Smooth muscle cell (in vitro differentiated cells): ENCODE measurements around the gene MALSU1. TPM values are rescaled to one million over a fixed set of nuclear protein-coding genes. Genes with fewer than 3 reads are reported as not detected.

ENCODE experiments used
- DNase-seq: peaks from one replicate; lab custom pipeline; 2025; ENCODE audit not compliant: unreplicated experiment; lab: John Stamatoyannopoulos, UW
- H2AFZ ChIP-seq: fragments of 200-600 bp; sonication (generic); 2 replicates; pipeline ENCODE4 v1.6.0; 2016; ENCODE audit warnings: antibody characterized with exemption, low read depth, mild to moderate bottlenecking
- H3F3A ChIP-seq: fragments of 200-600 bp; sonication (generic); 2 replicates; pipeline ENCODE4 v1.6.0; 2017; ENCODE audit warnings: antibody characterized with exemption, low read depth
- H3K27ac ChIP-seq: fragments of 200-600 bp; sonication (generic); 2 replicates; pipeline ENCODE4 v1.5.1; 2016; ENCODE audit warnings: low read depth, mild to moderate bottlenecking
- H3K27me3 ChIP-seq: fragments of 200-600 bp; sonication (generic); 2 replicates; pipeline ENCODE4 v1.6.1; 2016; ENCODE audit warnings: low read depth, mild to moderate bottlenecking
- H3K36me3 ChIP-seq: fragments of 200-600 bp; sonication (generic); 2 replicates; pipeline ENCODE4 v1.5.1; 2016; ENCODE audit warnings: low read depth
- H3K4me1 ChIP-seq: fragments of 200-600 bp; sonication (generic); 2 replicates; pipeline ENCODE4 v1.5.1; 2016; ENCODE audit warnings: low read depth
- H3K4me2 ChIP-seq: fragments of 200-600 bp; sonication (generic); 2 replicates; pipeline ENCODE4 v1.6.0; 2016; ENCODE audit warnings: mild to moderate bottlenecking
- H3K4me3 ChIP-seq: fragments of 200-600 bp; sonication (generic); 2 replicates; pipeline ENCODE4 v1.5.1; 2016; ENCODE audit warnings: mild to moderate bottlenecking
- H3K79me2 ChIP-seq: fragments of 200-600 bp; sonication (generic); 2 replicates; pipeline ENCODE4 v1.6.0; 2016; ENCODE audit warnings: low read depth, mild to moderate bottlenecking
- H3K9ac ChIP-seq: fragments of 200-600 bp; sonication (generic); 2 replicates; pipeline ENCODE4 v1.6.0; 2016; ENCODE audit warnings: low read depth
- H3K9me3 ChIP-seq: fragments of 200-600 bp; sonication (generic); replicated peaks from 2 replicates; pipeline ENCODE4 v1.5.1; 2016; ENCODE audit warnings: low read depth
- H4K20me1 ChIP-seq: fragments of 200-600 bp; sonication (generic); 2 replicates; pipeline ENCODE4 v1.6.0; 2016; ENCODE audit warnings: low read depth
- CTCF ChIP-seq: fragments of 200-600 bp; sonication (generic); IDR thresholded peaks from 2 replicates; pipeline ENCODE4 v1.5.1; 2017; ENCODE audit warnings: borderline replicate concordance, mild to moderate bottlenecking, antibody characterized with exemption; ENCODE audit not compliant: insufficient read depth, poor library complexity, severe bottlenecking
- WGBS: methylation state at CpG from one replicate; pipeline ENCODE4 v1.1.7; 2016; ENCODE audit warnings: low lambda C conversion rate; 5-methylcytosine and 5-hydroxymethylcytosine counted together
- polyA plus RNA-seq: library from polyadenylated mRNA; unstranded; fragments of >200 nt; fragmentation: Nextera tagmentation; extraction: Ambion mirVana; gene quantifications from 2 replicates; pipeline ENCODE4 v1.2.1, GENCODE V29; 2016
- total RNA-seq: library from RNA; depleted of rRNA; stranded (reverse); fragments of >200 nt; gene quantifications from 2 replicates; pipeline ENCODE4 v1.2.3, GENCODE V29; 2014

Gene MALSU1
- total and polyA plus RNA-seq, 2 experiments from 2014 or later: 89.8 to 107 TPM

- Histone ChIP-seq H3K4me3 (no peak overlapping the region), H3K79me2 (no peaks in the 10 kb centered on the region), H3K9ac (no peak overlapping the region), H4K20me1 (no peaks in the 10 kb centered on the region), H3K36me3 (no peaks in the 10 kb centered on the region), H3K4me2 (no peak overlapping the region), H3F3A (peaks cover 11% of the 10 kb centered on the region), H3K27me3 (no peaks in the 10 kb centered on the region), H3K27ac (no peak overlapping the region), H3K9me3 (no peaks in the 10 kb centered on the region), H2AFZ (no peak overlapping the region), H3K4me1 (peaks cover 6% of the 10 kb centered on the region)
- no peak for TF ChIP-seq CTCF
- DNase-seq: no peak
- 89% methylated on average over 3 of the region's 3 CpGs for WGBS
Observed at GRCh38 chr7:23276947-23277346, 22.2 kb upstream of the MALSU1 start.

- no peaks in the 10 kb centered on the region for H3K36me3 ChIP-seq
- peak; percentile 71 for TF ChIP-seq CTCF
- no peak overlapping the region for H3K4me3 ChIP-seq
- no peak overlapping the region for H3K4me2 ChIP-seq
- no peak overlapping the region for H2AFZ ChIP-seq
- H3K9ac ChIP-seq: no peak overlapping the region
- no peak overlapping the region for H3K27ac ChIP-seq
- H3K9me3 ChIP-seq: no peaks in the 10 kb centered on the region
- no peak for DNase-seq
- peaks cover 6% of the 10 kb centered on the region for H3K4me1 ChIP-seq
- no peaks in the 10 kb centered on the region for H3K27me3 ChIP-seq
- no peaks in the 10 kb centered on the region for H3K79me2 ChIP-seq
- WGBS: 37% methylated on average over 6 of the region's 6 CpGs
- H4K20me1 ChIP-seq: no peaks in the 10 kb centered on the region
- H3F3A ChIP-seq: peaks cover 8% of the 10 kb centered on the region
Observed at GRCh38 chr7:23277359-23277989, 21.7 kb upstream of the MALSU1 start.

- H3K4me3 ChIP-seq: no peak overlapping the region
- H3K9ac ChIP-seq: no peak overlapping the region
- no peaks in the 10 kb centered on the region for H3K9me3 ChIP-seq
- H3K36me3 ChIP-seq: no peaks in the 10 kb centered on the region
- no peaks in the 10 kb centered on the region for H4K20me1 ChIP-seq
- no peak for TF ChIP-seq CTCF
- no peaks in the 10 kb centered on the region for H3K79me2 ChIP-seq
- WGBS: 90% methylated on average over 2 of the region's 2 CpGs
- no peak overlapping the region for H3K27ac ChIP-seq
- no peak overlapping the region for H3K4me2 ChIP-seq
- DNase-seq: no peak
- H3F3A ChIP-seq: no peaks in the 10 kb centered on the region
- no peaks in the 10 kb centered on the region for H3K27me3 ChIP-seq
- H3K4me1 ChIP-seq: no peaks in the 10 kb centered on the region
- H2AFZ ChIP-seq: no peak overlapping the region
Observed at GRCh38 chr7:23279819-23280525, 19.2 kb upstream of the MALSU1 start.

- no peaks in the 10 kb centered on the region for H3K79me2 ChIP-seq
- H3K9me3 ChIP-seq: no peaks in the 10 kb centered on the region
- DNase-seq: no peak
- H2AFZ ChIP-seq: no peak overlapping the region
- H3K36me3 ChIP-seq: no peaks in the 10 kb centered on the region
- H3K27ac ChIP-seq: no peak overlapping the region
- no peaks in the 10 kb centered on the region for H4K20me1 ChIP-seq
- H3K4me3 ChIP-seq: no peak overlapping the region
- H3F3A ChIP-seq: no peaks in the 10 kb centered on the region
- TF ChIP-seq CTCF: no peak
- WGBS: 94% methylated on average over 4 of the region's 4 CpGs
- no peaks in the 10 kb centered on the region for H3K27me3 ChIP-seq
- no peak overlapping the region for H3K9ac ChIP-seq
- H3K4me1 ChIP-seq: no peaks in the 10 kb centered on the region
- no peak overlapping the region for H3K4me2 ChIP-seq
Observed at GRCh38 chr7:23283086-23283485, 16.1 kb upstream of the MALSU1 start.
